Mesothelial cell of epicardium (in vitro differentiated cells): ENCODE measurements around the gene KCNJ5. TPM values are rescaled to one million over a fixed set of nuclear protein-coding genes. Genes with fewer than 3 reads are reported as not detected.

Experiments used
- DNase-seq, 2 experiments: peaks; one replicate each; pipeline ENCODE4 v3.0.0; 2021; ENCODE audit warnings: low spot score in 2 of 2; ENCODE audit not compliant: unreplicated experiment in 2 of 2
- H3K27ac Mint-ChIP-seq: 2 replicates; pipeline ENCODE4 v1.8.0; 2021; ENCODE audit warnings: mixed read lengths
- H3K27me3 Mint-ChIP-seq: 2 replicates; pipeline ENCODE4 v1.8.0; 2021; ENCODE audit warnings: low read depth, mixed read lengths
- H3K36me3 Mint-ChIP-seq: 2 replicates; pipeline ENCODE4 v1.8.0; 2021; ENCODE audit warnings: mixed read lengths
- H3K4me1 Mint-ChIP-seq: 2 replicates; pipeline ENCODE4 v1.8.0; 2021; ENCODE audit warnings: mixed read lengths
- H3K4me3 Mint-ChIP-seq: 2 replicates; pipeline ENCODE4 v1.8.0; 2021; ENCODE audit warnings: mild to moderate bottlenecking, moderate library complexity, mixed read lengths
- H3K9me3 Mint-ChIP-seq: 2 replicates; pipeline ENCODE4 v1.8.0; 2021; ENCODE audit warnings: mixed read lengths
- total RNA-seq: library from RNA; stranded (reverse); gene quantifications from 3 replicates; pipeline ENCODE4 v1.2.1, GENCODE V29; 2021
- TF ChIP-seq, protein P1 (sequence below): fragments of 200-600 bp; sonication (generic); IDR thresholded peaks from one replicate; pipeline ENCODE4 v1.5.0; 2021; ENCODE audit warnings: antibody characterized with exemption; ENCODE audit not compliant: unreplicated experiment

KCNJ5 gene
- total RNA-seq, 1 donor from 2014 or later, result 0.09 TPM

- Mint-ChIP-seq H3K4me3 (no peak overlapping the region), H3K27ac (no peak overlapping the region), H3K9me3 (no peaks in the 10 kb centered on the region), H3K36me3 (no peaks in the 10 kb centered on the region), H3K4me1 (no peaks in the 10 kb centered on the region), H3K27me3 (no peaks in the 10 kb centered on the region)
- TF ChIP-seq, protein P1, sequence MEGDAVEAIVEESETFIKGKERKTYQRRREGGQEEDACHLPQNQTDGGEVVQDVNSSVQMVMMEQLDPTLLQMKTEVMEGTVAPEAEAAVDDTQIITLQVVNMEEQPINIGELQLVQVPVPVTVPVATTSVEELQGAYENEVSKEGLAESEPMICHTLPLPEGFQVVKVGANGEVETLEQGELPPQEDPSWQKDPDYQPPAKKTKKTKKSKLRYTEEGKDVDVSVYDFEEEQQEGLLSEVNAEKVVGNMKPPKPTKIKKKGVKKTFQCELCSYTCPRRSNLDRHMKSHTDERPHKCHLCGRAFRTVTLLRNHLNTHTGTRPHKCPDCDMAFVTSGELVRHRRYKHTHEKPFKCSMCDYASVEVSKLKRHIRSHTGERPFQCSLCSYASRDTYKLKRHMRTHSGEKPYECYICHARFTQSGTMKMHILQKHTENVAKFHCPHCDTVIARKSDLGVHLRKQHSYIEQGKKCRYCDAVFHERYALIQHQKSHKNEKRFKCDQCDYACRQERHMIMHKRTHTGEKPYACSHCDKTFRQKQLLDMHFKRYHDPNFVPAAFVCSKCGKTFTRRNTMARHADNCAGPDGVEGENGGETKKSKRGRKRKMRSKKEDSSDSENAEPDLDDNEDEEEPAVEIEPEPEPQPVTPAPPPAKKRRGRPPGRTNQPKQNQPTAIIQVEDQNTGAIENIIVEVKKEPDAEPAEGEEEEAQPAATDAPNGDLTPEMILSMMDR, result no peak
- DNase-seq, result no peak
Observed at GRCh38 chr11:128946648-128947047, 55.5 kb downstream of the KCNJ5 start.

- Mint-ChIP-seq H3K4me3 (no peak overlapping the region), H3K4me1 (no peaks in the 10 kb centered on the region), H3K9me3 (no peaks in the 10 kb centered on the region), H3K36me3 (no peaks in the 10 kb centered on the region), H3K27me3 (no peaks in the 10 kb centered on the region), H3K27ac (no peak overlapping the region)
- DNase-seq, result no peak
- TF ChIP-seq, protein P1, result no peak
Observed at GRCh38 chr11:128947773-128948172, 56.6 kb downstream of the KCNJ5 start.

DNA sequence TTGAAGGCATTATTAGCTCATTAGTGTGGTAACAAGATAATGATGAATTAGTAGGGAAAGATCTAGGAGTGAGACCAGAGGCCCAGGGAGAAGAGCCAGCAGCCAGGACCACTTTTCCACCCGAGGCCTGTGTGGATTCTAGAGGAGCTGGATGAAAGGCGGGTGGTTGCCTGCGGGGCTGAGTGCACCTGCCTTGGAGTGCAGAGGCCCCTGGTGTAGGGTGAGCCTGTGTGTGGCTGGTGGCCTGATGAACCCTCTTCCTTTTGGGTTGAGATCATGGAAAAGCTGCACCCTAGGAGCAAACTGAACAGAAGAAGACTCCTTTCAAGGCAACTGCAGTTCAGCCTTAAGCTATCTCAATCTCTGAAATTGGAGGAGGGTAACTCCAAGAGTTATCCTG, 57.4 kb downstream of the KCNJ5 start:
- no peaks in the 10 kb centered on the region for H3K27me3 Mint-ChIP-seq
- DNase-seq, result no peak
- no peak overlapping the region for H3K4me3 Mint-ChIP-seq
- H3K36me3 Mint-ChIP-seq, result no peaks in the 10 kb centered on the region
- H3K9me3 Mint-ChIP-seq, result no peaks in the 10 kb centered on the region
- no peaks in the 10 kb centered on the region for H3K4me1 Mint-ChIP-seq
- H3K27ac Mint-ChIP-seq, result no peak overlapping the region
- TF ChIP-seq, protein P1, result no peak

GRCh38 chr11:128949791-128950454, 58.8 kb downstream of the KCNJ5 start:
- H3K36me3 Mint-ChIP-seq, result no peaks in the 10 kb centered on the region
- H3K27ac Mint-ChIP-seq, result no peak overlapping the region
- no peaks in the 10 kb centered on the region for H3K27me3 Mint-ChIP-seq
- H3K4me3 Mint-ChIP-seq, result no peak overlapping the region
- no peaks in the 10 kb centered on the region for H3K4me1 Mint-ChIP-seq
- TF ChIP-seq, protein P1, result no peak
- DNase-seq, result no peak
- no peaks in the 10 kb centered on the region for H3K9me3 Mint-ChIP-seq

GRCh38 chr11:128953151-128953550, 62.0 kb downstream of the KCNJ5 start:
- H3K9me3 Mint-ChIP-seq, result no peaks in the 10 kb centered on the region
- DNase-seq, result no peak
- no peaks in the 10 kb centered on the region for H3K36me3 Mint-ChIP-seq
- H3K4me1 Mint-ChIP-seq, result peaks cover 1% of the 10 kb centered on the region
- H3K4me3 Mint-ChIP-seq, result no peak overlapping the region
- TF ChIP-seq, protein P1, result no peak
- no peak overlapping the region for H3K27ac Mint-ChIP-seq
- no peaks in the 10 kb centered on the region for H3K27me3 Mint-ChIP-seq
